Left forelimb (tissue), 1 donor: ENCODE measurements around the gene SH3PXD2A.
A peak's percentile ranks its signal among the peaks of the same experiment; 100 is the strongest.

Experiments
- DNase-seq: peaks from one replicate; pipeline ENCODE4 v3.0.0-alpha.2; 2018; ENCODE audit warnings: low spot score

Gene SH3PXD2A

DNA sequence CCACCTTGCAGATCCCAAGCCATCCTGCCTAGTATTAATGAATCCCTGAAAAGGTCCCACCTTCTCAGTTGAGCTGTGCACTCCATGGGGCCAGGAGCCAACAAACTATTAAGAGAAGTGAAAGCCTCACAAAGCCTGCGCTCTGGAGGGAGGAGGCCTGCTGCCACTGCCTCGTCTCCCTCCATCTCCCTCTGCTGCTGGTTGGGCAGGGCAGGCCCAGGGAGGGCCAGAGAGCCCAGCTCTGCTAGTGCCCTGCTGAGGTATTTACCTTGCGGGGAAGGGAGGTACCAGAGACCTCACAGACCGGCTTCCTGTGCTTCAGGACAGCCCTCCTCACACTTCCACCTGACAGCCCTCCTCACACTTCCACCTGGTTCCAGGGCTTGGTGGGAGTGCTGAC is 171.5 kb downstream of the SH3PXD2A start:
- DNase-seq: no peak

DNA sequence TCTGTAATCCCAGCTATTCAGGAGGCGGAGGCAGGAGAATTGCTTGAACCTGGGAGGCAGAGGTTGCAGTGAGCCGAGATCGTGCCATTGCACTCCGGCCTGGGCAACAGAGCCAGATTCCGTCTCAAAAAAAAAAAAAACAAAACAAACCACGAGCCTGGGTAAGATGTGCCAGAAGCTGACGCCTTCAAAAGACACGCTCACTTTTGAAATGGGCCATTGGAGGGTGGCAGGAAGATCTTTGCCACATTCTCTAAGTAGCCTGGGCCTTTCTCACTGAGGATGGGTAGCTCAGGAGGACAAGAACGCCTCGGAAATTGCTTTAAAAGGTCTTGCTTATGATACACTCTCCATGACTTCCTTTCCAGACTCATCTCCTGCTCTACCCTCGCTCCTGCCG is 172.7 kb downstream of the SH3PXD2A start:
- DNase-seq: no peak

GRCh38 chr10:103681617-103682399 is 173.6 kb downstream of the SH3PXD2A start:
- DNase-seq: no peak

- DNase-seq: no peak
Measured at GRCh38 chr10:103680869-103681236, 174.5 kb downstream of the SH3PXD2A start.

DNA sequence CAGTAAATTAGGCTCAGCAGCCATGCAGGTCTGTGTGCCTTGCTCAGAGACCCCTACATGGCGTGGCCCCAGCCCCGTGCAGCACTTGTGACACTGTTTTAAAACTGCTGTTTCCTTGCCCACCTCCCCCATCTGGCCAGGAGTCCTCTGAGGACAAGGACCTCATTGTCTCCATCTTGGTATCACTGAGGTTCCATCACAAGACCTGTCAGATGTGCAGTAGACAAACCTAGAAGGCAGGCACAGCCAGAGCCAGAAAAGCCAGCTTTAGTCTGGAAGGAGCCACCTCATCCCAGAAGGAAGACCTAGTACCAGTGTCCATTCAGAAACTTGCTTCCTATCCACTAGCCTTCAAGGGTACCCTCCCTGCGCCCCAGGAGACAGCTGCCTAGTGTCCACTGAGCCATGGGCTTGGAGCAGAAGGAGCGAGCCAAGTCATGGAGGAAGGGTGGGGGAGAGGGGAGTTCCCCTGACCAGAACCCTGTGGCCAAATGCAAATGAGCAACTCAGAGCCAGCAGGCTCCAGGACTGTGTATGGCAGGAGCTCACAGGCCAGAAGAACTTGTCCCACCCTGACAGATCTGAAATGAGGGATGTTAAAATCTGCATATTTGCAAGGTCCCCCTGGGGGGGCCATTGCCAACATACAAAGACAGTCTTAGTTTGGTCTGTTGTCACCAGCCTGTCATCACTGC is 176.1 kb downstream of the SH3PXD2A start:
- no peak for DNase-seq

DNA sequence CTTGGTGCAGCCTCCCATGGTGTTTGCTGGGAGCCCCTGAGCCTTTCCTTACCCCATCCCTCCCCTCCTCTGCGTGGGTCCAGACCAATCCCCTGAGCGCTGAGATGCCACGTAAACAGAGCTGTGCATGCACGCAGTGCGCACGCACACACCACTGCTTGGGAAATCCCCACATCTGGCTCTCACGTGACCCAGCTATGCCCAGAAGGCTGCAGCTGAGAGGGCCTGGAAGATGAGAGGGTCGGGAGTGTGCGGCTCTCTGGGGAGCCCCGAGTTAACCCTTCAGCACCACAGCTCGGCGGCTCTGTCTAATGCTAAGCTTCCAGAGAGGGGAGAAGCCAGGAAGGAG is 177.2 kb downstream of the SH3PXD2A start:
- peak; percentile 87 for DNase-seq

GRCh38 chr10:103677486-103678177 is 177.7 kb downstream of the SH3PXD2A start:
- DNase-seq: no peak

DNA sequence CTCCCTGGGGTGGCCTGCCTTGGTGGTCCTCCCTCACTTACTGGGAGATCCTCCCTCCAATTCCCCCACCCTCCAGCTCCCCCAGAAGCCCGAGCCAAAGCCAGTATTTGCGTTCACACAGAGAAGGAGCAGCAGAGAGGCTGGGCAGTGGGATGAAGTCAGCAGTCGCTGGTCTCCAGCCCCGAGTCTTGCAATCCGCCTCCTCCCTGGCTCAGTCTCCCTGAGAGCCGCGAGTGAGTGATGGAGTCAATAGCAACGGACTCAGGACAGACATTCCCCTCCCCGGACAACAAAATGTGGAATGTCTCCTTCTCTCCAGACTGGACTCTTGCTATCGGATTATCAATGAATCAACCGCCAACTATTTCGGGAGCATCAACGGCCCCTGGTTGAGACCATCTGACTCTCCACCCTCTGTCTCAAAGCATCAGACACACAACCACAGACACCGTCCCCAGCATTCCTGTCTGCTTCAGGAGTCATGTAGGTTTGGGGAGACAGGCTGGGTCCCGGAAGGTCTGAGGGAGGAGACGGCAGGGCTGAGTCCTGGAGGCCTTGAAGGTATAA is 178.4 kb downstream of the SH3PXD2A start:
- DNase-seq: no peak

GRCh38 chr10:103676058-103676785 is 179.2 kb downstream of the SH3PXD2A start:
- no peak for DNase-seq

DNA sequence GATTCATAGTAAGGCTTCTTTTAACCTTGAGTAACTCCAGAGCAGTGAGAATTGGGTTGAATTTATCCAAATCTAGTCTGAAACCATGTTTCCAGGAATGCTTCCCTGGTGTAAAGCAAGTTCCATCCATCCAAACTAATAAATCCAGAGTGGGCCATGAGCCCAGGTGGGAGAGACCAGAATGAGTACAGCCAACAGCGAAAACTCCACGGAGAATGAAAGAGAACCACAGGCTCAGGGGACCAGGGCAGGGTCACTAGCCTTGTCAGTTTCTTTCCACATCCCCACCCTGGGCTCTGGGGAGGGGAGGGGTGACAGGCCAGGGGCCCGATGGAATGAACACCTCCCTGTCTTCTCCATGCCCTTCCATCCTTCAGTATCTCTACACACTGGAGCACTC is 181.8 kb downstream of the SH3PXD2A start:
- DNase-seq: no peak

- DNase-seq: no peak
Measured at GRCh38 chr10:103672345-103672744, 183.0 kb downstream of the SH3PXD2A start.

- no peak for DNase-seq
Measured at GRCh38 chr10:103671126-103671895, 184.1 kb downstream of the SH3PXD2A start.

- DNase-seq: no peak
Measured at GRCh38 chr10:103669944-103670343, 185.4 kb downstream of the SH3PXD2A start.

DNA sequence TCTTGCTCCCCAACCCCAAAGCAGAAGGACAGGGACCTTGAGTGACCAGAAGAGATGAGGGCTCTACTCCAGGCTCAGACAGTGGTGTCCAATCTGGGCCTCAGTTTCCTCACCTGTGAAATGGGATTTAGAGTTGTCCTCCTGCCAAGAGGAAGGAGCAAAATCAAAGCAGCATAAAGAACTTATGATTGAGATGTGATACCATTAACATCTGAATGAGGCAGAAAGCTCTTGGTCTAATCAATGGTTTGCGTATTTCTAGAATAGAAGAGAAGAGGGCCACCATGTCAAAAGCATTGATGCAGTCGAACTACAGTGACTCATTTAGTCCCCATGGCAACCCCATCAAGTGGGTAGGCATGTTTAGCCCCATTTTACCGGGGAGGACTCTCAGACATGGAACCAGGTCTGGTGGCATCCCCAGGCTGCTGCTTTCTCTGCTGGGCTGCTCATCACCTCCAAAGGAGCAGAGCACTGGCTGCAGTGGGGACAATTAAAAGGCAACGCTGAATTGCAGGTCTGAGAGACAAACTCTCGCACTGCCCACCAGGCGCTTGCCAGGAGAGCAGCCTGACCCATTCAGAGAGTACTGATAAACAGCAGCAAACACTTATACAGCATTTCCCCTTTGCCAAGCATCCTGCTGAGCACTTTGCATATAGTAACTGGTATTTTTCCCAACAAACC is 186.0 kb downstream of the SH3PXD2A start:
- no peak for DNase-seq

DNA sequence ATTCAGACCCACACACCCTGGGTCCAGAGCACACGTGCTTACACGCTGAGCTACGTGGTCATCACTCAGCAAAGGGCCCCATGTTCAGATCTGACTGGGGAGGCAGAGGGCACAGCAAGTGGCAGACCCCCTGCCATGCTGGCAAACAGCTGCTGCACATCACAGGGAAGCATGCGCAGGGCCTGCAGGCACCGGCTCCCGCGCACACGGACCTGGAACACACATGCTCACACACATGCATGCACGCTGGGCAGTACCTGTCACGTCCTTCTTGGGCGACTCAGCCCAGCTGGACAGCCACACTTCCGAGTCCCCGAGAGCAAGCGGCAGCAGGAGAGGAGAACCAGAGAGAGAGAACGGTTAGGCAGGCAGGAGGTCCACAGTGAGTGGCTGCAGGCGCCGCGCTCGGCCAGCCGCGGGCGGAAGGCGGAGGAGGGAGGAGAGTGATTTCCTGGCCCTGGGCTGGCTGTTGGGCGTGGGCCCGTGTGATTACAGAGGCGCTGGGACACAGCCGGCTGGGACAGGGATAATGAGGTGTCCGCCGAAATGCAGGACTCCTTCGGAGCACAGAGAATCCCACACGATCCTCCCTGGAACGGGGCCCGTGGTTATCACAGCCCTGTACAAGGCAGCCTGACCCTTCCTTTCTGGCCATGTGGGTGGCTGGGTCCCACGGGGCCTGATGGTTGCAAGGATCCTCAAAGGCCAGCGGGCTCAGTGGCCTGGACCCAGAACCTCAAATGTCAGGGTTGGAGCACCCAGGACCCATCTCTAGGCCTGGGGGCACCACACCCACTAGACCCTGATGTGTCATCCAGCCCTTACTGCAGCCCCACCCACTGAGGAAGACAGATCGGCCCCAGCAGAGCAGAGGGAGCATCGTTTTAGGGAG is 186.8 kb downstream of the SH3PXD2A start:
- peak; percentile 88 for DNase-seq

- peak; percentile 86 for DNase-seq
Measured at GRCh38 chr10:103667356-103667755, 188.0 kb downstream of the SH3PXD2A start.

DNA sequence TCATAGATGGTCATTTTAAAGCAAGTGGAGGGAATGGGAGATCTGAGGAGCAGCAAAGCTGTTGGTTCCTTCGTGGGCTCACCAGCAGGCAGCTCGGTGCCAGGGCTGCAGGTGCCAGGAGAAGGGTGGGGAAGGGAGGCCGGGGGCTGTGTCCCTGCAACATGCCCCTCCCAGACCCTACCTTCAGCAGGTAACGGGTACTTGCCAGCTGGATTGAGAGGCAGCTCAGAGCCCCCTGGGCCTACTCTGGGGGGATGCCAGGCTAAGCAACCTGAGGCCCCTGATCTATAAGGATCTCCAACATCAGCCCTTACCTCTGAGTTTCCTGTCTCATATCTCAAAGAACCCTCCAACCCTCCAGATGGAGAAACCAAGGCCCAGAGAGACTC is 188.6 kb downstream of the SH3PXD2A start:
- DNase-seq: no peak

DNA sequence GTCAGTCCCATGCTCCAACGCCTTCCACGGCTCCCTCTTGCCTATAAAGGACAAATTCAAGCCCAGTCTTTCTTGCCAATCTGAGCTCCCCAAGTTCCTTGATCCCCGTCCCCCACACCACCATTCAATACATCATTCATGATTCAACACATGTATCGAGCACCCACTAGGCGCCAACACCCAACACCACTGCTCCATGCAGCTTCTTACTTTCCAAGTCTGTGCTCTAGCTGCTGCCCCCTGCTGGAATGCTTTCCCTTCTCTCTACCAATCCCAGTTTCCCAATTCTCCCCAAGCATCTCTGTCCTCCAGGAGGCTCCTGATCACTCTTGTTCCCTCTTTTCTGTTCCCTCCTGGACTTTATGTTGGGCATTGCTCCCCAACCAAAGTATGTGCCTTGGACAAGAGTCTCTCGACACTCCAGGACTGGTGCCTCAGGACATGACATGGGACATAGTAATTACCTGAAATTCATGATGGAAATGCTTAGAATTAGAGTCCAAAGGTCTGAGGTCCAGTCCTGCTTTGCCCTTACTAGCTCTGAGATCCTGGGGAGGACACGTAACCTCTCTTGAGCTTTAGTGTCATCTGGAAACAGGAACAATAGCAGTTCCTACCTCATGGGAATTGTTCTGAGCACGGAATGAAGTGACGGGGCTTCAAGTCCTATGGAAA is 189.2 kb downstream of the SH3PXD2A start:
- no peak for DNase-seq
